Kidney tubule cell (primary cell): ENCODE results near the gene SKI.

Experiments used
- DNase-seq: peaks from one replicate; pipeline ENCODE4 v3.0.0-alpha.2; 2018; ENCODE audit warnings: low spot score

SKI gene

DNA sequence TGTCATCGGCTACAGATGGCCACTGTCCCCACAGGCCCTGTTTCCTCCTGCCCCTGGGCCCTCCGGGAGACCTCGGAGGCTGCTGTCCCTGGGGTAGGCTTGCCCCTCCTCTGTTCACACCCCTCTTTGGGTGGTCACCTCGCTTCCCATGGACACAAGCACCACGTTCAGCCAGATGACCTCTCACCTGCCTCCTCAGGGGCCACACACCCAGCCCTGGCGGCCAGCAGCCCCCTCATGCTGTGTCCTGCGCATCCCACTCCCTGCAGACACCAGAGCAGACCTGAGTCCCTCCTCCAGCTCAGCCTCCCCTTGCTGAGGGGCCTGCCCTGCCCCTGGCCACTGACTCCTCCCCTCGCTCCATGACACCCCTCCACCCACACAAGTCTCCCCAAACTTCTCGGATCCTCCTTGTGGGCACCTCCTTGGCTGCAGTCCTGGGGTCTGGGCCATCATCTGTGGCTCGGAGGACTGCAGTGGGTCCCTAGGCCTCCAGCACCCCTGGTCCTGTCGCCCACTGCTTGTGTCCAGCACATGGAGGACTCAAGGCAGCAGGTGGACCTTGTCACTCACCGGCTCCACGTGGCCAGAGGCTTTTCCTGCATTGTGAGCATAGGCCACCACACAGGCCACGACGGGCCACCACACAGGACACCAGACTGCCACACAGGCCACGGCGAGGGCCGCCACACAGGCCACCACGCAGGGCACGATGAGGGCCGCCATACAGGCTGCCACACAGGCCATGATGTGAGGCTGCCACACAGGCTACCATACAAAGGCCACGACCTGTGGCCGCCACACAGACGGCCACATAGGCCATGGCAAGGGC lies 112.2 kb downstream of the SKI start:
- DNase-seq = no peak

DNA sequence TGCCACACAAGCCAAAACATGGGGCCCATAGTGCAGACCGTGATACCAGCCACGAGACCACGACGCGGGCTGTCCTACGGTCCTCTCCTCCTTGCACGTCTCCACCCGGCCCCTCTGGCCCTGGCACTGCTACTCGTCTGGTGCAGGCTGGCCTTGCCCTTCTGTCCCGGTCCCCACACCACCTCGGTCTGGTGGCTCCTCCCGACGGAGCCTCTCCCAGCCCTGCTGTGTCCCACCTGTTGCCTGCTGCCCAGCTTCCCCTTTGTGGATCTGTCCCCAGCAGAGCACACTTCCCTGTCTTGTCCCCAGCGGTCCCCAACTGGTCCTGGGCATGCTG lies 112.8 kb downstream of the SKI start:
- no peak for DNase-seq

DNA sequence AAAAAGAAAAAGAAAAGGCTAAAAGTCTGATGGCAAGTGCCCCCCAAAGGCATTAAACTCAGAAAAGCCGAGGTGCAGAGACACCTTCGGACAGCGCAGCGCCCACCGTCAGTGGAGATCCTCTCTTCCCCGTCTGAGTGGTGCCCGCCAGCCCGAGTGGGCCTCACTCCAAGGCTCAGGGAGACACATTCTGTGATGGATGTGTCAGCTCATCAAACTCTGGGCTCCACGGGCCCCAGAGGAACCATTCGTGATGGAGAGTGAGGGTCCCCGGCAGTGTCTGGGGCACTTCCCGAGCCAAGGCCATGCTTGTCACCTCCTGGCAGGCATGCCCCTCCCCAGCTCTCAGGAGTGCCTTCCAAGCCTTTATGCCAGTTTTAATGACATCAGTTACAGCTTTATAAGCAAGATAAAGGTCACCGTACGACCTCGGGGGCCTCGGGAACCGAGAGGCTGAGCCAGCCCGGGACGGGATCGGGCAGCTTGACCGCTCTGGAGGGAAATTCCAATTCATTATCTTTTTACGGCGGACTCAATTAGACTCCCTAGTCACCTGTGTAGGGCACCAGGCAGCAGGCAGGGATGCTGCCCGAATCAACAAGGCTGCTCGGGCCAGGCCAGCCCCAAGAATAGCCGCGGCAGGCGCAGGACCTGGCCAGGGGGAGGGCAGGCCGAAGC lies 113.7 kb downstream of the SKI start:
- DNase-seq = no peak

DNA sequence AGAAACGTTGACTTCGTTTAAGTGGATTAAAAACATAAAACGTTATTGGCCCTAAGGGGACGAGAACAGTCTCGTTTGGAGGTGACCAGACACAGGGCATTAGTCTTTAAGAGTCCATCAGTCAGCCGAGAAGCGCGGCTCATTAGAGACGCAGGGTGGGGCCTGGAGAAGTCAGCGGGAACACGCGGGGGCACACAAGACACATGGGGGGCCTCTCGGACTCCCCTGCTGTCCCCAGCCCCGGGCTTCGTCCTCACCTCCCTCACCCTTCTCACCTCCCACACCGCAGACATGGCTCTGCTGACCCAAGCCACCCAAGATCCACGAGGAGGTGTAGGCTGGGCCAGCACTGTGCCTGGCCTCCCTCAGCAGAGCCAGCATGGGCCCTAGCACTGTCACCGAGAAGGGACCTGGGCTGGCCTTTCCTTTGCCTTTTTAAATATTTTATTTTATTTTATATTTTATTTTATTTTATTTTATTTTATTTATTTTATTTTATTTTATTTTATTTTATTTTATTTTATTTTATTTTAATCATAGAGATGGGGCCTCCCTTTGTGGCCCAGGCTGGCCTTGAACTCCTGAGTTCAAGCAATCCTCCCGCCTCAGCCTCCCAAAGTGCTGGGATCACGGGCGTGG lies 114.4 kb downstream of the SKI start:
- no peak for DNase-seq

GRCh38 chr1:2343023-2343935 lies 115.2 kb downstream of the SKI start:
- no peak for DNase-seq

GRCh38 chr1:2344121-2344681 lies 116.1 kb downstream of the SKI start:
- no peak for DNase-seq

- DNase-seq = no peak
Measured at GRCh38 chr1:2344744-2345296, 116.7 kb downstream of the SKI start.

- DNase-seq = no peak
Measured at GRCh38 chr1:2345297-2346075, 117.4 kb downstream of the SKI start.

GRCh38 chr1:2346691-2347408 lies 118.7 kb downstream of the SKI start:
- DNase-seq = no peak

GRCh38 chr1:2347409-2347785 lies 119.3 kb downstream of the SKI start:
- DNase-seq = no peak

GRCh38 chr1:2347896-2348295 lies 119.8 kb downstream of the SKI start:
- DNase-seq = no peak

DNA sequence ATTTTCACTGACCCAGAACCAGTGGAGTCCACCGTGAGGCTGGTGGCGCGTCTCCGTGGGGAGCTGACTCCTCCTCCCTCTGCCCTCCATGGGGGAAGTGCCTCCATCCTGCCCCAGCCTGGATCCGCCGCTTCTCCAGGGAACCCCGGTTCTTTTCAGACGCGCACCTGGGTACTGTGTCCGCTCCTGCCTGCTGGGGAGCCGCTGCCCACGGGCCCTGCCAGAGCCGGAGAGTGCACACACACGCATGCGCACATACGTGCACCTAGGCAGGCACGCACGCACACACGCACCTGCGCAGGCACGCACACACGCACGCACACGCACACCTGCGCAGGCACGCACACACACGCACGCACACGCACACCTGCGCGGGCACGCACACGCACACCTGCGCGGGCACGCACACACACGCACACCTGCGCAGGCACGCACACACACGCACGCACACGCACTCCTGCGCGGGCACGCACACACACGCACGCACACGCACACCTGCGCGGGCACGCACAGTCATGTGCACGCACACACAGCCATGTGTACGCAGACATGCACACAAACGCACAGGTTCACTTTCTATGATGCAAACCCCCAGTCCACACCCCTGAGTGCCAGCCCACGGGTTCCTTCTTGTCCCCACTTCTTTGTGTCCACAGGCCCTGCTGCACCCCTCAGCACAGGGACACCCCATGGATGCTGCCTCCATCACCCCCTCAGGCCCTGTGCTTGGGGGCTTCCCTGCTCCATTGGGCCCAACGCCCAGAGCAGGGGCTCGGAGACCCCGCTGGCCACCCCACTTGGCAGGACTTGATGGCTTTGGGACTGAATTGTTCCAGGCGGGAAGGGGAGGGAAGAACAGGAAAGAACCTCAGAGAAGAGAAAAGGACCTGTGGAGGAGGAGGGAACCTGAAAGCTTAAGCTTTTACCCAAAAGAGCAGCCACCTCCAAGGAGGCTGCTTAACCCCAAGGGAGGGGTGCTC lies 120.5 kb downstream of the SKI start:
- DNase-seq = no peak

- DNase-seq = no peak
Measured at GRCh38 chr1:2349806-2350205, 121.7 kb downstream of the SKI start.

GRCh38 chr1:2350501-2350900 lies 122.4 kb downstream of the SKI start:
- DNase-seq = no peak

DNA sequence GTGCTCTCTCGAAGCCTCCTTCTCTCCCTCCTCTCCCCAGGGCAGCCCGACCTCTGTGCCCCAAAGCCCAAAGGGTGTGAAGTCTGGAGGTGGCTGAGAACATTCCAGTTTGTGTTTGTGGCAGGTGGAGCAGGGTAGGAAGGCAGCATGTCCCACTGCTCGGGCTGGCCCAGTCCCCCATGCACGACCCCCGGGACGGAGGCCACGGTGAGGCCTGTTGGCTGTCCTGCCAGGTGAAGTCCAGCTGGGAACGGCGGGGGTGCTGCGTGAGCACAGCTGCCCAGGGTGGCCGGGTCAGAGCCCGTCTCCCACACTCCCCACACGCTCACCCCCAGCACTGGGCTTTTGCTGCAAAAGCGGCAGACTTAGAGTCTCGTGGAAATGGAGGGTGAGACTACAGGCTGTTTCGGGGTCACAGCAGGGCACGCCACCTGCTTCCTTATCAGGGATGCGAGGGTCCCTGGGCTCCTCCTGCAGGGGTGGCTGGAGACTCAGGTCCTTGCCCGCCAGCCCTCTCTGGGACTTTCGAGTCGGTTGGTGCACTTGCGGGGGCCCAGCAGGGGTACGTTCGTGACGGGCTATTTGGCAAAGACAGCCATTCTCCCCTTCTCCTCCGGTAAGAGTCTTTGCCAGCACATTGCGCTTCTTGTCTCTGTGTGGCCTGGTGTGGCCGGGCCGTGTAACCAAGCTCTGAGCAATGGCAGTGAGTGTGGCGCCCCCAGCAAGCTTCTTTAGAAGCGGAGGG lies 123.0 kb downstream of the SKI start:
- no peak for DNase-seq

DNA sequence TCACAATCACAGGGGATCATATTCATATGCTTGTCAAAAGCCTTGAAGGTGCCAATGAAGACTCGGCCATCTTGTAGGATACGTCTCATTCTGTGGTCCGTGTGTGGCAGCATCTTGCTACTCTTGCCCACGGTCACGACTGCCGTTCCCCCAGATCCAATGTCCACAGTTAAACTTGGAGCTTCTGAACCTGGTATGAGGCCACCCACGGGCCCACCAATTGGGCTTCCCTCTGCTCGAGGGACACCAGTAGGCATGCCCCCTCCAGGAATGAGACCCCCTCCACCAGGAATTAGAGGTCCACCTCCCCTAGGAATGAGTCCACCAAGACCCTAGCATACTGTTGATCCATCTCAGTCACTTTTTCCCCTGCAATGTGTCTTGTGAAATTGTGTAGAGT lies 123.6 kb downstream of the SKI start:
- no peak for DNase-seq

GRCh38 chr1:2352341-2352896 lies 124.3 kb downstream of the SKI start:
- DNase-seq = no peak
